Adrenal gland (tissue), 5 donors: ENCODE results near the gene THRB.

ENCODE experiments used
- POLR2A ChIP-seq, 2 donors: fragments of 450-650 bp; IDR thresholded peaks; one replicate each; pipeline ENCODE4 v1.6.1; 2017; ENCODE audit warnings: antibody characterized with exemption in 2 of 2, mild to moderate bottlenecking in 2 of 2, moderate library complexity in 1 of 2
- TF ChIP-seq, protein P1 (sequence below), 6 experiments: fragments of 450-650 bp in 4 of 6; fragments of 200-600 bp in 2 of 6; sonication (generic) in 1 of 6; IDR thresholded peaks; 1 replicate in 5 of 6; 2 replicates in 1 of 6; pipeline versions ENCODE4 v1.5.1 to v1.8.0; 2016 to 2021; ENCODE audit warnings: antibody characterized with exemption in 6 of 6, mild to moderate bottlenecking in 2 of 6, moderate library complexity in 1 of 6
- donor health status: DM: no; HTN: no; CAD: no.

DNA sequence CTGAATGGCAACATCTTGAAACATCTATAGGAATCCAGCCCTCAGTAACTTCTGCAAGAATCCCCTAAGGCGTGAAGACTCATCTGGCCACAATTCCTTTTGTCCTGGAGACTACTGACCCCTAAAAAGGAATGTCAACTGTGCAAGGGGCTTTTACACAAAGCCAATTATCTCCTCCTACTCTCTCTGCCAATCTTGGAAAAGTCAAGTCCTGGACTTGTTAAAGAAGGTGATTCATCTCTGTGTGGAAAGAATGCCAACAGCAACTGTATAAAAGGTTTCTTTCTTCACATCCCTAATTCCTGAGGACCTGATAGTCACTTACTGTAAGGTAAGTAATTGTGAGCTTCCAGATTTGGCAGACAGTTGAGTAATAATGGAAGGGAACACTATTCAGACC lies 22.3 kb downstream of the THRB start:
- TF ChIP-seq, protein P1, sequence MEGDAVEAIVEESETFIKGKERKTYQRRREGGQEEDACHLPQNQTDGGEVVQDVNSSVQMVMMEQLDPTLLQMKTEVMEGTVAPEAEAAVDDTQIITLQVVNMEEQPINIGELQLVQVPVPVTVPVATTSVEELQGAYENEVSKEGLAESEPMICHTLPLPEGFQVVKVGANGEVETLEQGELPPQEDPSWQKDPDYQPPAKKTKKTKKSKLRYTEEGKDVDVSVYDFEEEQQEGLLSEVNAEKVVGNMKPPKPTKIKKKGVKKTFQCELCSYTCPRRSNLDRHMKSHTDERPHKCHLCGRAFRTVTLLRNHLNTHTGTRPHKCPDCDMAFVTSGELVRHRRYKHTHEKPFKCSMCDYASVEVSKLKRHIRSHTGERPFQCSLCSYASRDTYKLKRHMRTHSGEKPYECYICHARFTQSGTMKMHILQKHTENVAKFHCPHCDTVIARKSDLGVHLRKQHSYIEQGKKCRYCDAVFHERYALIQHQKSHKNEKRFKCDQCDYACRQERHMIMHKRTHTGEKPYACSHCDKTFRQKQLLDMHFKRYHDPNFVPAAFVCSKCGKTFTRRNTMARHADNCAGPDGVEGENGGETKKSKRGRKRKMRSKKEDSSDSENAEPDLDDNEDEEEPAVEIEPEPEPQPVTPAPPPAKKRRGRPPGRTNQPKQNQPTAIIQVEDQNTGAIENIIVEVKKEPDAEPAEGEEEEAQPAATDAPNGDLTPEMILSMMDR (IDR thresholded peaks at IDR 0.05) = no peak
- no peak for TF ChIP-seq POLR2A (IDR thresholded peaks at IDR 0.05)
